GM12891 (cell line): Measurements from ENCODE around the gene FAM222A.

Experiments used
- DNase-seq: peaks from one replicate; pipeline ENCODE4 v3.0.0; 2011; ENCODE audit warnings: low spot score; ENCODE audit not compliant: insufficient read length
- FAIRE-seq: peaks from 2 replicates; lab custom pipeline; 2011; peaks lifted over from hg19 to GRCh38; lab: Jason Lieb, UNC
- PAX5 ChIP-seq: IDR thresholded peaks from 2 replicates; pipeline ENCODE4 v1.6.1; 2011; ENCODE audit warnings: low read length, moderate library complexity, mild to moderate bottlenecking; ENCODE audit not compliant: insufficient read depth, severe bottlenecking
- POLR2A ChIP-seq: IDR thresholded peaks from 2 replicates; pipeline ENCODE4 v1.6.1; 2011; ENCODE audit warnings: low read depth, low read length, control low read depth
- POLR2AphosphoS5 ChIP-seq: IDR thresholded peaks from 2 replicates; pipeline ENCODE4 v1.6.1; 2011; ENCODE audit warnings: low read depth, low read length, control low read depth
- POU2F2 ChIP-seq: IDR thresholded peaks from 2 replicates; pipeline ENCODE4 v1.6.1; 2011; ENCODE audit warnings: low read depth, mild to moderate bottlenecking, control low read depth, low read length, moderate library complexity
- SPI1 ChIP-seq: IDR thresholded peaks from 2 replicates; pipeline ENCODE4 v1.6.1; 2011; ENCODE audit warnings: low read depth, low read length, control low read depth
- TAF1 ChIP-seq: IDR thresholded peaks from 2 replicates; pipeline ENCODE4 v1.6.1; 2011; ENCODE audit warnings: low read depth, low read length, control low read depth

Gene FAM222A

GRCh38 chr12:109736552-109737108, 23.0 kb downstream of the FAM222A start:
- DNase-seq (no peak), FAIRE-seq (no peak)
- TF ChIP-seq PAX5 (no peak), POLR2A (no peak), POLR2AphosphoS5 (no peak), POU2F2 (no peak), TAF1 (no peak), SPI1 (no peak)

- TF ChIP-seq POLR2AphosphoS5: no peak
- TF ChIP-seq POLR2A: no peak
- no peak for TF ChIP-seq SPI1
- TF ChIP-seq POU2F2: no peak
- TF ChIP-seq TAF1: no peak
- FAIRE-seq: no peak
- DNase-seq: no peak
Measured at GRCh38 chr12:109737126-109737525, 23.5 kb downstream of the FAM222A start.

GRCh38 chr12:109737631-109738030, 24.0 kb downstream of the FAM222A start:
- no peak for FAIRE-seq
- no peak for TF ChIP-seq POLR2A
- no peak for TF ChIP-seq SPI1
- no peak for TF ChIP-seq TAF1
- TF ChIP-seq POLR2AphosphoS5: no peak
- TF ChIP-seq POU2F2: no peak
- TF ChIP-seq PAX5: no peak
- DNase-seq: no peak

GRCh38 chr12:109738209-109738608, 24.6 kb downstream of the FAM222A start:
- TF ChIP-seq SPI1 (no peak), TAF1 (no peak), POLR2A (no peak), POLR2AphosphoS5 (no peak), POU2F2 (no peak), PAX5 (no peak)
- DNase-seq: no peak
- no peak for FAIRE-seq

GRCh38 chr12:109738878-109739665, 25.4 kb downstream of the FAM222A start:
- TF ChIP-seq SPI1: no peak
- TF ChIP-seq POLR2AphosphoS5: no peak
- DNase-seq (no peak), FAIRE-seq (no peak)

- no peak for TF ChIP-seq TAF1
- no peak for TF ChIP-seq PAX5
- no peak for TF ChIP-seq POLR2A
- TF ChIP-seq POLR2AphosphoS5: no peak
- no peak for TF ChIP-seq POU2F2
- TF ChIP-seq SPI1: no peak
- DNase-seq: no peak
- no peak for FAIRE-seq
Measured at GRCh38 chr12:109739747-109740693, 26.4 kb downstream of the FAM222A start.

GRCh38 chr12:109740694-109741245, 27.1 kb downstream of the FAM222A start:
- DNase-seq: no peak
- no peak for FAIRE-seq
- TF ChIP-seq TAF1: no peak
- no peak for TF ChIP-seq POLR2A
- TF ChIP-seq POLR2AphosphoS5: no peak
- TF ChIP-seq POU2F2: no peak

GRCh38 chr12:109741286-109741969, 27.8 kb downstream of the FAM222A start:
- DNase-seq (no peak), FAIRE-seq (no peak)
- TF ChIP-seq POLR2AphosphoS5 (no peak), POU2F2 (no peak), PAX5 (no peak), SPI1 (no peak), POLR2A (no peak)
